ENCODE data around the gene MGAT5B. TPM values are rescaled to one million over a fixed set of nuclear protein-coding genes. Genes with fewer than 3 reads are reported as not detected.

Gene MGAT5B
- total and polyA plus RNA-seq, 4 donors = 0.02 to 0.25 TPM; not detected in 2

- DNase-seq (ENCODE audit: low spot score) = no peak
- no peak overlapping the region for H3K4me3 ChIP-seq (ENCODE audit: low read depth in 1 of 3, low read length in 3 of 3)
- H3K27ac ChIP-seq (ENCODE audit: low read depth in 1 of 2, low read length in 2 of 2) = no peak overlapping the region
- TF ChIP-seq FOXA2 (IDR thresholded peaks at IDR 0.05) (no peak), RAD21 (IDR thresholded peaks at IDR 0.05) (no peak), HNF4G (IDR thresholded peaks at IDR 0.05) (no peak), YY1 (IDR thresholded peaks at IDR 0.05) (no peak), GABPA (IDR thresholded peaks at IDR 0.05 in 1 of 2, conservative IDR thresholded peaks at IDR 0.05 in 1 of 2) (no peak), FOXA1 (IDR thresholded peaks at IDR 0.05) (no peak), HNF4A (conservative IDR thresholded peaks at IDR 0.05) (no peak), JUND (IDR thresholded peaks at IDR 0.05) (no peak), RXRA (IDR thresholded peaks at IDR 0.05) (no peak), ATF3 (IDR thresholded peaks at IDR 0.05) (no peak), NR2F2 (IDR thresholded peaks at IDR 0.05) (no peak), REST (IDR thresholded peaks at IDR 0.05) (no peak), ZBTB33 (IDR thresholded peaks at IDR 0.05) (no peak), MAX (IDR thresholded peaks at IDR 0.05) (no peak), SP1 (IDR thresholded peaks at IDR 0.05) (no peak), TAF1 (conservative IDR thresholded peaks at IDR 0.05) (no peak), CTCF (IDR thresholded peaks at IDR 0.05; ENCODE audit: low read depth, low read length, missing input control) (no peak), EGR1 (IDR thresholded peaks at IDR 0.05; ENCODE audit: low read depth in 2 of 2) (no peak)
- H3K4me1 ChIP-seq (ENCODE audit: control insufficient read depth in 4 of 4, insufficient read depth in 4 of 4, low read length in 3 of 4) = no peaks in the 10 kb centered on the region
- peaks cover 0 to 13% (median 4%) of the 10 kb centered on the region in 4 donors for H3K27me3 ChIP-seq (ENCODE audit: control insufficient read depth in 4 of 4, insufficient read depth in 4 of 4, low read length in 3 of 4)
- H3K9me3 ChIP-seq (ENCODE audit: control insufficient read depth in 4 of 4, low read length in 3 of 4) = no peaks in the 10 kb centered on the region
- WGBS = 68% methylated on average over 32 of the region's 32 CpGs
- H3K9ac ChIP-seq (ENCODE audit: low read depth in 1 of 2, low read length in 2 of 2) = no peak overlapping the region
- no peaks in the 10 kb centered on the region for H3K36me3 ChIP-seq (ENCODE audit: control insufficient read depth in 4 of 4, insufficient read depth in 3 of 4, low read depth in 1 of 4, low read length in 3 of 4)
These were observed 56.4 kb downstream of the MGAT5B start for GRCh38 chr17:76924345-76925342.
